HG03139 (cell line): Measurements from ENCODE around the gene PTPRK.

Experiments
- ATAC-seq: cut with Tn5 transposase; IDR thresholded peaks from one replicate; pipeline ENCODE4 v1.9.1; 2021; ENCODE audit not compliant: unreplicated experiment

PTPRK gene

DNA sequence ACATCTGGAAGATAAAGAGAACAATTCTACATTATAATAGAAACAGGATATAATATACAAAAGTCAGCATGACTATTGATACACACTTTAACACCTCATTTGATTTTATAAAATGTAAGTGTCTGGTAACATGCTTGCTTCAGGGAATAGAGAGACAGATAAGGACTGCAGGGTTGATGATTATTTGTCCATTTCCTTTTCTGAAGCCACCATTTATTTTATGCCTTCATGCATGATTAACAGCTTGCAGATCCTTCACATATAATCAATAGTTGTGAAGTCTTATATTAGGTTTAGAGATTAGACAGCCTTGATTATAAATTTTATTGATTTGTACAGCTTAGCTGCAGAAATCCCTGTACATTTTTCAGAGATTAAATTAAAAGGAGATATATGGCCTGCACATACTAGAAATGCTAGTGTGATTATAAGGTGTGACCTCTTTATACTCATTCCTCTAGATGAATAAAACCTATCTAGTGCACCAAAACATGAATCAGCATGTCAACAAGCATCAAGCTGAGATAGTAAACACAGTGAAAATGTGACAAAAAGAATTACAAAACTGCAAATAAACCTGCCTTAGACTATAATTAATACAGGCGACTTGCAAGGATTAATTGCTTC lies 420.7 kb downstream of the PTPRK start:
- no peak for ATAC-seq

DNA sequence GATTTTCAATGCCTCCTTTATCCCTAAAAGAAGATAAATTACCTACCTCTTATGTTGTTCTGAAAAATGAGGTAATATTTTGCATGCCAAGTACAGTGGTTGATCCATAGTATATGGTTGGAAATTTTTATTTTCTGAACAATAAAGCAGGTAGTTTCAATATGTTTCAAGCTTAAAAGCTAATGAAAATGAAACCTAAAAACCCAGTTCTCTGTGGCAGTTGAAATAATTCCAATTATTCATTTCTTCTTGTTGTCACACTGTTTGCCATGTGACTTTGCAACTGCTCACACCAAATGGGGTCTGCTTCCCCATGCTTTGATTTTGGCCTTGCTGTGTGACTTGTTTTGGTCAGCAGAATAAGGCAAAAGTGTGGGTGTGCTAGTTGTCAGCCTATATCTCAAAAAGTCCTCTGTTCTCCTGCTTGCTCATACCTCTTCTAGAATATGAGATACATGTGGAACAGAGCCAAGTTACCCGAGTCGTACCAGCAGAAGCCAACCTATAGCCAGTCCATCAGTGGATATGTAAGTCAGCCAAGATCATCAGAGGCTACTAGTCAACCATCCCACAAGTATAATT lies 422.3 kb downstream of the PTPRK start:
- no peak for ATAC-seq

DNA sequence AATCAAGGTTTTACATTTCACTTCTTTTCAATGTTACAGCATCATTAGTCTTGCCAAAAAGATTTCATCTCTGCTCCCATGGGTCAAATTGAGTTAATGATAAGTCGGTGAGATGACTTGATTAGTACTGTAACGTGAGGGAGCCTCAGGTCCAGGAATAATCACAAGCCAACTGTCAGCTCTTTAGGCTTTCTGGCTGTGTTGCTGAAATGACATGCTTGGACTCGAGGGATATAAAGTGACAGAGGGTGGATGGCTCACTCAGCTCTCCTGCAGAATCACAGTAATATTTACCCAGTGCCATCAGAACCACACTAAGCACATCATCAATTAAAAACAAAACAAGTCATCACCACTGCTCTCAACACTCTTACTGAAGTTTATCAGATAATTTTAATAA lies 423.4 kb downstream of the PTPRK start:
- ATAC-seq: no peak

DNA sequence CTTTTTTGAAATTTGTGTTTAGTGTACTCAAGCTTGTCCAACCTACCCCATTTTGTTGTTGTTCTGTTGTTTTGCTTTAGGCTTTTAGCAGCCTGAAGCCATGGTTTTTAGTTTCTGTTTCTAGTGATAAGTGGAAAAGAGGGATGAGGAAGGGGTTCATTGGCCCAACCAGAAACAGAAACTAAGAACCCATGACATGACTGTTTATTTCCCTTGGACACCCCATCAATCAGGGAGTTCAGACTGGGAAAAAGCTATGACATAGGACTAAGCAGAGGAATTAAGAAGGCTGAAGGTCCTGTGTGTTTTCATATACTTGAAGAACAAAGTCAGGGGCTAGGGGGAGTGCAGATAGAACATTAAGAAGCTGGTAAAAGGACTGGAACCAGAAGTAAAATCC lies 425.0 kb downstream of the PTPRK start:
- no peak for ATAC-seq

DNA sequence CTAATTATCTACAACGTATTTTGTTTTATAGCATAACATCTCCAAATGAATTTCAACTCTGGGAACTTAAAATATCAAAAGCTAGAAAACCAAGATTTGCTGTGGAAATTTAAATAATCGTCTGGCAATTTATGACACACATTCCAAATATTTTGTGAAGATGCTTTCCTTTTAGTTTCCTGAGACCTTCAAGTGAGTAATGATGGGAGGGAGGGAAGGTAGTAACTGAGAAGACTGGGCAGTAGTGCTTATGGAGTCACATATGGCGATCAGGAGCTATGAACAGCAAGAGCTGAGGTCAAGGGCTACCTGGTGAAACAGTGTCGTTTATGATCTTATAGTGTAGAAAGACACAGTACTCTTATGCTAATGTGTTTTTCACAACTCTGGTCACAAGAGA lies 441.4 kb downstream of the PTPRK start:
- no peak for ATAC-seq

DNA sequence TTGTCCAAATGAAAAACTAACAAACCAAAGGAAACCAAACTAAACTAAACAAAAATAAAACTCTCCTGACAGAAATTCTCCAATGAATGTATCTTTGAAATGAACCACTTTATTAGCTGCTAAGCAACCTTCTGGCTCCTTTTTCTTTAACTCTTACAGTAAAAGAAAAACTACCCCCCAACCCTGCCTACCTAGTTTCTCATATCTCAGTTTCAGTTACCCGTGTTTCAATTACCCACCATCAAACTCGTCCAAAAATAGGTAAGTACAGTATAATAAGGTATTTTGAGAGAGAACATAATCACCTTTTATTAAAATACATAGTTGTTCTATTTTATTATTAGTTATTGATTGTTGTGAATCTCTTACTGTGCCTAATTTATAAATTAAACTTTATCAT lies 442.1 kb downstream of the PTPRK start:
- ATAC-seq: no peak

DNA sequence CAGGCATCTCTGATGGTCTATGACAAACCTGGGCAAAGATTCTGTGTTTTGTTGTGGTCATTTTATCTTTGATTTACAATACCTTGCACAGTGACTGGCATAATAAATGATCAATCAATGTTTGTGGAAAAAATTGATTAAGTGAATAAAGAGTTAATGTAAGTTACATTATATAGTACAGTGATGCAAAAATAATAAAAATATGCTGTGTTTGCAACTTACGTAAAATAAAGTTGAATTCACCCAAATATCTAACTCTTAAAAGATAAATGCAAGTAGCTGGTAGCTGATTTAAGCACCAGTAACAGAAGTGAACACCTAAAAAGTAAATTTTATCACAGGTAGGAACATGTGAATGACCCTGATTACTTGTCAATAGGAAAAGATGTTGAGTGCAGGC lies 443.6 kb downstream of the PTPRK start:
- no peak for ATAC-seq

DNA sequence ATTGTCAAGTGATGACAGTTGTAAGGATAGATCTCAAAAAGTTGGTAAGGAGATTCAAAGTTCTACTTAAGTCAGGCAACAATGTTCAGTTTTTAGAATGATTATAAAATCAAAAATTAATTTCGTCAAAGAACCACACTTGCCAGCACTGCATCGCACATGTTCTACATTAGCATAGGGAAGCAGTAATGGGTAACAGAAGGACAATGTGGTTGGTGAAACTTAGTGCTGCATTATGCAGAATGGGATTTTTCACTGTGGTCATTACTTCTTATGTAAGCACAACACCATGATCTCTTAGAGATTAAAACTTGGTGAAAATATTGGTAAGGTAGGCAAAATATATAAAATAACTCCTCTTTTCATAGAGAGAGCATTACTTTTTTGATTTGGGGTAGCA lies 445.8 kb downstream of the PTPRK start:
- no peak for ATAC-seq

DNA sequence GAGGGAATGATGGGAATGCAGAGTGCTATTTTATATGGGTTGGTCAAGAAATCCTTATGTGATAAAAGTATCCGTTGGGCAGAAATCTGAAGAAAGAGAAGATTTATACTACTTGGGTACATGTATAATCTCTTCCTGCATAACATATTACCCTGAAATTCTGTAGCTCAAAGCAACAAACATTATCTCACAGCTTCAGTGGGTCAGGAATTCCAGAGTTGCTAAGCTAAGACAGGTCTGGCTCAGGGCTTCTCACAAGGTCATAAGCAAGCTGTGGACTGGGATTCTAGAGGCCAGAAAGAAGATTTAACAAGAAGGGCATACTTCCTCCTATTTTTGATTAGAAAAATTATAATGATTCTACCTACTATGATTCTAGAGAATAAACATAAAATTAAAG lies 447.0 kb downstream of the PTPRK start:
- ATAC-seq: no peak

DNA sequence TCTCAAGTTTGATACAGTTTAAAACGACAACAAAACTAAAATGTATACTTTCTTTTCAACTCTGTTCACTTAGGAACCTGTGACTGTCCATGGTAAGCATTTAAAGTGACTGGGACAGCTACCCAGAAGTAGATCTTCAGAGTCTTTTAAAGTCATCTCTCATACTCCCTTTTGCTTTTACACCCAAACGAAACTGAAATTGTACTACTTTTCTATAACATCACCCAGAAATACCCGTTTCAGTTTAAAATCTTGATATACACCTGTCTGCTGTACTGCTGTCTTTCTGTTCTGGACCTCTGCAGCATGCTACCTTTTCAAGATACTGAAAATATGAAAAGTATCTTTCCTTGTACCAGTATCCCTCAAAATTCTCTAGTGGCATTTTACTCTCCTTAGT lies 449.2 kb downstream of the PTPRK start:
- ATAC-seq: no peak

DNA sequence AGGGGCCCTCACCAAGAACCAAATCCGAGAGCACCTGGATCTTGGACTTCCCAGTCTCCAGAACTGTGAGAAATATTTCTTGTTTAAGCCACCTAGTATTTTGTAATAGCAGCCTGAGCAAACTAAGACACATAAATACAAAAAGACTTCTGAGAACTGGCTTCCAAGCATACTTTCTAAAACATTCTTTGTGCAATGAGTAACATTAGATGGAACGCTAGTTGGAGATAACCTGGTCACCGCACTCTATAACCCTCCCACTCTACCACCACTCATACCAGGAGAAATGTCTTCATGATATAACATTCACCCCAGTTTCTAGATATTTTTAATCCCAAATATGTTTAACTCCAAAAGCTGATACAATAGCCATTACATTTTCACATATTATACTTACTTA lies 450.0 kb downstream of the PTPRK start:
- no peak for ATAC-seq

DNA sequence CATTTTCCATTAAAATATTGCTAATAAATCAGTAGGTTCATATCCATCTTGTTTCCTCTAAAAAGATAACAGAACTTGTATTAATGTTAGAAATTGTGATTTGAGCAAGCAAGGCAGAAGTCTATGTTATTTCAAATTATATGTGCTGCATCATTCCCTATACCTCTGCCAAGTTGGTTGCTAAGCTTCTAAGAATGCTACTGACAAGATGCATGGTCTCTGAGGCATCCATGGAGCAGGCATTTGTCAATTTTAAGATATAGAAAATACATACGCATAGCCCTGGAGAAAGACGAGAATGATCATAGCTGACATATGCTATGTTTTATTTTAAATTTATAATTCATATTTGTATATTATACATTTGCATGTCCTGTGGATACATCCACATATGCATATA lies 451.2 kb downstream of the PTPRK start:
- no peak for ATAC-seq

DNA sequence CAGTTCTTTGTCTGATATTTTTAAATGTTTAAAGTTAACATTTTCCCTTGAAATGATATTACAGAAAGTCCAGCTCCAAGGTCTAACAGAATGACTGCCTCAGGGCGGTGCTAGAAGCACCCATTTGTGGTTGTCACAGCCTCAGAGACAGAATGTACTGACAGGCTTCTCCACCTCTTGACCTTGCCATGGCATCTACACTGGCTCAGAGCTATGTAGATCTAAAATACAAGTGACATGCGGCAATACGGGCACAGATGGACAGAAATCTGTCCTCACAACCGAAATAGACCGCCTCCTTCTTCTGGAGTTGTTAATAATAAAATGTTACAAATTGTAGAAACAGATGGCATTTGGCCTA lies 452.3 kb downstream of the PTPRK start:
- no peak for ATAC-seq

DNA sequence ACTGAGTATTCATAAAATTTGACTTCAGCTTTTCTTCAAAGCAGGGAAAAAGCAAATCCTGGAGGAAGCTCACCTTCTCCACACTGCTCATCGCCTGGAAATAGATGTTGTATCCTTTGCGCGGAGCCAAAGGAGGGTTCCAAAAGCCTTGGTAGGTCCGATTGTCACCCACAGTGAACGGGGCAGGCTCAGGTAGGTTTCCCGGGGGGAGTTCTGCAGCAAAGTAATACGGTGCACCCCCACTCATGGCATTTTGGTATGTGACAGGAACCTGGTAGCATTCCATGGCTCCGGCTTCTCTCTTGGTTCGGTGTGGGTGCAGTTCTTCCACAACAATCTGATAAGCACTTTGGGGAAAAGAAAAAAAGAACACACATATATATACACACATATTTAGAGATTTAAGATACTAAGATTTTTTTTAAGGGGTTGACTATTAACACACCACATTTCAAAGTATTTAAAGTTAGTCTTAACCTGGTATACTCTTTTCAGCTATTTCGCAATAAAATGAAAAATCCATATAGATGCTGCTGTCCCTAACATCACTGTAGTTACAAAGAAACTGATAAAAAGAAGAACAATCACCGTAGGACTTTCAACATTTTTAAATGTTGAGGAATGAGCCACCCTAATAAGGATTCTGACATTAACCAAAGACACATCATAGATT lies 452.8 kb downstream of the PTPRK start:
- no peak for ATAC-seq

DNA sequence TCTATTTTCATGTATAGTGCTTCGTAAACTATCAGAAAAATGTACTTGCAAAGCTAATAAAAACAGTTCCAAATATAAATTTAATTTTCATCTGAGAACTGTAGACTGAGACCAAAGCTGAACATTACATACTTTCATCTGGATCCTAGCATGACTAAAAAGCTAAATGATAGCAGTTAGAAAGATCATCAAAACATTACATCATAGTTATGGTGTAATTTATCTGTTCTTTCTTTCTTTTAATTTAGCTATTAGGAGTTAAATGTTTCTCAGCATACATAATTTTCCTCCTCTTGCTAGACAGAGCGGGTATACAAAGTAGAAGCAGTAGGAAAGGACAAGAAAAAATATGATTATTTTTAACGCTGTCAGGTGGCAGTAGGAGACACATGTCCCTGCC lies 455.3 kb downstream of the PTPRK start:
- no peak for ATAC-seq

DNA sequence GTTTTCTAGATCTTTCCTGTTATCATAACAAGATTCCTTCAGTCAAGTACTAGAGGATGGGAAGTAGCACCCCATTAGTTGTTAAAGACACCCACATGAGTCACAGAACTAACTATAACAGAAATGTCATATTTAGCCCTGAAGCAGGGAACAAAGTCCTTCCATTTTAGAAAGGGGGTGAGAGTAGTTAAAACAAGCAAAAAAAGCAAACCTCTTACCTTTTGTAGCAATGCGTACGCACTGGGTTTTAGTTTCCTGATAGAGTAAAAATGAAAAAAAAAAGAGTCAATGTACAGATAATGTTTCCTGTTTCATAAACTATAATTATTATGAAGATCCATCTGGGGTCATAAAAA lies 455.9 kb downstream of the PTPRK start:
- ATAC-seq: no peak

DNA sequence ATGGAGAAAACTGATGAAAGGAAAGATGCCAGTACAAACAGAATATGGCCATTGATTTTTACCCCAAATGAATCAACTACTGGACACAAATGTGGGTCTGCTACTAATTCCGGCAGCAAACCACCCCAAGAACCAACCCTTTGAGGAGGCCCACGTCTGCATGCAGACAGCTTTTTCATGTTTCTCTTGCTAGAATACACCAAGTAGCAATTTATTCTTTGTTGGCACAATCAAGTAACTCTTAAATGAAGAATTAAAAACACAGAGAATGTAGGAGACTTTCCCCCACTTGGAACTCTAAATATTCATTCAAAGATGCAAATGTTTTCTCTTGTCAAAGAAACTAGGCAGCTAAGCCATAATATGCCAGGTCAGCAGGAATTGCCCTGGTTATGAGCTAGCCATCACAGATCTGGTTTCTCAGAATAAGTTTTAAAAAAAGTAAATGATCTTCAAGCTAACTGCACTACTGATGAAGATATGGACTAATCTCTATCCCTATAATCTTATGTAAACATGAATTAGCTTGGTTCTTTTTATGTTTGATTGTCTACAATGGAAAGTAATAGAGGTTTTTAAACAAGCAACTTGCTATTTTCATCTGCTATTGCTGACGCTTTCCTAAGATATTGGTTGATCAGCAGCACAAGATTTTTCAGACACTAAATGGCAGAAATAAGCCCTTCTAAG lies 456.4 kb downstream of the PTPRK start:
- ATAC-seq: no peak

DNA sequence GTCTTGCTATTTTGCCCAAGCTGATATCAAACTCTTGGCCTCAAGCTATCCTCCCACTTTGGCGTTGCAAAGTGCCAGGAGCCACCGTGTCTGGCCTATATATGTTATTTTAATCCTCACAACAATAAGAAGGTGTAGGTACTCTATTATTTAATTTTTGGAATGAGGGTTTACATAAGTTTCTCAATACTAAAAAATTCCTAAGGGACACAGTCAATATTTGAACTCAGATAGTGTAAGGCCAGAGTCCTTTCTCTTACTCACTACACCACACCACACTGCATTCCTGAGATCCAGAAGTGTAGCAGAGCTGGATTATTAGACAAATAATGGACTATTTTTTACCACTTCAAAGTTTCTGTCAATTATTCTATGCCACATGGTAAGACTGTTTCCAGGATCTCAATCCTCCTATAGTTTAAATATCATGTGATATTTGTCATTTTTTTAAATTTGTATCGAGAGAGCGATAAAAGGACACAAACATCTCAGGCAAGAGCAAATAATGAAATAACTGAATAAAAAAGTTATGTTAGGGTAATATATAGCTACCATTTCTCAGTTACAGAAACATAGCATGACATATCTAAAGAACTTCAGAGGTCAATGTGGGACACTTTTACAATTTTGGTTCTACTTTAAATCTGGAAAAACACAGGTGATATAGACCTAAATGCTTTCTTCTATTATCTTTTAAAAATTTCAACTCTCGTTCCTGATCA lies 457.4 kb downstream of the PTPRK start:
- ATAC-seq: no peak

DNA sequence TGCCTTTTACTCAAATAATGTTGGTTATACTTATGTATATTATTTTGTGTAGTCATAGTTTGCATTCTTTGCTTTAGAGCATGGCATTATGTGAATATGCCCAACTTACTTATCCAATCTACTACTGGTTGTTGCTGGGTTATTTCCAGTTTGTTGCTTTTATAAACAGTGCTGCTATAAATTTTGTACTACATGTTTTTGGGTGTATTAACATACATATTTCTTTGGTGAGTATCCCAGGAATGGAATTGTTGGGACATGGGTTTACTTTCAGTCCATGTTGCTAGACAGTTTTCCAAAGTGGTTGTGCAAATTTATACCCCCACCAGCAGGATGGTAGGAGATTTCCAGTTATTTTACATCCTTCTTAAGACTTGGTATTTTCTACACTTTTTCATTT lies 462.5 kb downstream of the PTPRK start:
- no peak for ATAC-seq

DNA sequence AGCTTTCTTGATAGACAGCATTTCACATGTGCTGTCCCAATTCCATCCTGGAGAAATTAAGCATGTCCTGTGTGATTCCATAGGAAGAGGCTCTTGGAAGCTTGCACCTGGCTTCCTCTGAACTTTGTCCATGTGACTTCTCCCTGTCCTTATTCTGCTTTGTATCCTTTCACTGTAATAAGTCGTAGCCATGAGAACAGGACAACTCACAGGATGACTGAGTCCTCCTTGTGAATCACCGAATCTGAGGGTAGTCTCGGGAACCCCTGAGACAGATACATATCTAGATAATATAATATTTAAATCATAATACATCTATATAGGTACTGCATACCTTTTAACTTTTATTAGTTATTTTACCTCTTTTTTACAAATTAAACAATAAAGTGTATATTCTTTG lies 462.9 kb downstream of the PTPRK start:
- no peak for ATAC-seq

DNA sequence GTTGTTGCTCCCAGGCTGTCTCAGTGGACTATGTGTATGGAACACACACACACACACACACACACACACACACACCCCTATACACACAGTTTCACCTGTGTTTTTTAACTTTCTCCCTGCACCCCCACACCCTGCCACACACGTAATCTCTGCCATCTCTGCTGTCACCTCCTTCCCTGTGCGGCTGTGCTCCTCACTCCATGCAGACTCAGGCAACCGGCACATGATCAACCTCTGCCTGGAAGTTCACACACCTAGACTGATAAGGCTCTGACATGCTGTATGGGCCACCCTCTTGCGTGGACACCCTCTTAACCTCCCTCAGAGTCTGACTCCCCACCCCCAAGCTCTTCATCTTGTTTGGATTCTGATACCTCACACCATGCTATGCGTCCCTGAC lies 467.3 kb downstream of the PTPRK start:
- no peak for ATAC-seq

DNA sequence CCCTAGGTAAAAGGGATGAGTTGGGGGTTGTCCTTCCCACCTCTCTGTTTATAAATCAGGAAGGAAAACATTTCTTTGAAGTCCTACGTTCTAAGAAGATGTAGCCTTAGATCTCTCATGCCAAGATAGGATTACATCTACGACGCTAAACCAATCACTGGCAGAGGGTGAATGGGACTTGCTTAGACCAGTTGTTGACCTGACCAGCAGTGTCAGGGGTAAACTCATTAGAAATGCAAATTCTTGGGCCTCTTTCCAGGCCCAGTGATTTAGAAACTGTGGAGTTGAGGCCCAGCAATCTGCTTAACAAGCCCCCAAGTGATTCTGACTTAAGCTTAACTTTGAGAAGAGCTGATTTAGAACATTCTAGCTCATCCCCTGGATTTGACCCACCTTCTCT lies 472.4 kb downstream of the PTPRK start:
- no peak for ATAC-seq
